HCEC 1CT (cell line): Measurements from ENCODE around the gene MS4A1.
"Not testable (repeated sequence)": the region's sequence is repeated elsewhere in the genome, so short reads cannot be mapped to it uniquely, and the experiment has no call there.

ENCODE experiments used
- DNase-seq: peaks from one replicate; pipeline ENCODE4 v3.0.0-alpha.2; 2017

MS4A1 gene

GRCh38 chr11:60504219-60504905 is 48.7 kb downstream of the MS4A1 start:
- DNase-seq: no peak

- DNase-seq: not testable (repeated sequence)
Observed at GRCh38 chr11:60509609-60510008, 54.0 kb downstream of the MS4A1 start.

- not testable (repeated sequence) for DNase-seq
Observed at GRCh38 chr11:60510209-60510608, 54.6 kb downstream of the MS4A1 start.

GRCh38 chr11:60511393-60511792 is 55.7 kb downstream of the MS4A1 start:
- DNase-seq: no peak

- DNase-seq: no peak
Observed at GRCh38 chr11:60512651-60513225, 57.1 kb downstream of the MS4A1 start.

- no peak for DNase-seq
Observed at GRCh38 chr11:60513496-60514460, 58.1 kb downstream of the MS4A1 start.

GRCh38 chr11:60515144-60515855 is 59.7 kb downstream of the MS4A1 start, which contains the start of gene MS4A13:
TSS of gene MS4A13 (plus strand) at chr11:60515392. CDS start at chr11:60518084, 2,692 bp downstream.
- no peak for DNase-seq
